Small intestine (tissue), 7 donors: Measurements from ENCODE around the gene BSG. TPM values are rescaled to one million over a fixed set of nuclear protein-coding genes. Genes with fewer than 3 reads are reported as not detected.

Source experiments
- DNase-seq, 2 donors: peaks; one replicate each; pipeline versions ENCODE4 v3.0.0 to v3.0.0-alpha.2; 2013
- FAIRE-seq: peaks from 2 replicates; lab custom pipeline; 2012; peaks lifted over from hg19 to GRCh38; lab: Jason Lieb, UNC
- H3K27ac ChIP-seq, 3 donors: one replicate each; pipeline ENCODE4 v1.5.1; 2013; ENCODE audit warnings: low read length in 2 of 3, mild to moderate bottlenecking in 2 of 3, control low read depth in 1 of 3, inconsistent platforms in 1 of 3, low read depth in 1 of 3, moderate library complexity in 1 of 3
- H3K27me3 ChIP-seq, 3 donors: one replicate each; pipeline ENCODE4 v1.6.1; 2013; ENCODE audit warnings: low read length in 3 of 3, inconsistent platforms in 1 of 3; ENCODE audit not compliant: control insufficient read depth in 3 of 3, insufficient read depth in 3 of 3
- H3K36me3 ChIP-seq, 3 donors: one replicate each; pipeline ENCODE4 v1.6.1; 2013; ENCODE audit warnings: low read length in 3 of 3, inconsistent platforms in 1 of 3, low read depth in 1 of 3, mild to moderate bottlenecking in 1 of 3, moderate library complexity in 1 of 3; ENCODE audit not compliant: control insufficient read depth in 3 of 3, insufficient read depth in 2 of 3
- H3K4me1 ChIP-seq, 3 donors: one replicate each; pipeline ENCODE4 v1.6.1; 2013; ENCODE audit warnings: low read length in 2 of 3, inconsistent platforms in 1 of 3, low read depth in 1 of 3, mild to moderate bottlenecking in 1 of 3, moderate library complexity in 1 of 3; ENCODE audit not compliant: control insufficient read depth in 3 of 3, insufficient read depth in 2 of 3
- H3K4me3 ChIP-seq, 3 donors: one replicate each; pipeline ENCODE4 v1.5.1; 2013; ENCODE audit warnings: low read length in 3 of 3, control low read depth in 1 of 3, inconsistent platforms in 1 of 3, low read depth in 1 of 3, mild to moderate bottlenecking in 1 of 3, moderate library complexity in 1 of 3
- H3K9me3 ChIP-seq, 2 donors: one replicate each; pipeline ENCODE4 v1.6.1; 2013; ENCODE audit warnings: low read depth in 1 of 2, low read length in 1 of 2; ENCODE audit not compliant: control insufficient read depth in 2 of 2, insufficient read depth in 1 of 2
- WGBS, 3 donors: extraction: QIAGEN DNeasy Blood & Tissue Kit; methylation state at CpG; one replicate each; pipeline ENCODE4 v1.1.7; 2013; 5-methylcytosine and 5-hydroxymethylcytosine counted together
- polyA plus RNA-seq, 4 donors: library from polyadenylated mRNA; stranded (reverse) in 3 of 4; unstranded in 1 of 4; fragments of 200-250 nt in 3 of 4; fragments of 120-200 nt in 1 of 4; gene quantifications; one replicate each; pipeline versions ENCODE4 v1.2.1 to v1.2.3, GENCODE V29; 2013
- donor health status: healthy with polysubstance abuse.
- donor health status: control.
- donor health status: control.
- donor health status: Bipolar disorder and iron deficiency.
- donor health status: healthy.

The BSG gene
- polyA plus RNA-seq, 4 donors: 208 to 454 (median 374) TPM

- no peaks in the 10 kb centered on the region for H3K9me3 ChIP-seq
- peak overlapping the region in 1 of 3 donors; percentile 48 for H3K4me3 ChIP-seq
- DNase-seq: no peak
- WGBS, 3 donors: 0 to 14% (median 9%) methylated on average over 7 to 41 of the region's 41 CpGs
- H3K36me3 ChIP-seq: no peaks in the 10 kb centered on the region
- H3K27ac ChIP-seq: no peak overlapping the region
- no peak for FAIRE-seq
- peaks cover 0 to 5% (median 0%) of the 10 kb centered on the region in 3 donors for H3K4me1 ChIP-seq
- peaks cover 4 to 69% (median 19%) of the 10 kb centered on the region in 3 donors for H3K27me3 ChIP-seq
Observed at GRCh38 chr19:590750-591098, 18.3 kb downstream of the BSG start.

- Histone ChIP-seq H3K36me3 (no peaks in the 10 kb centered on the region), H3K4me3 (no peak overlapping the region), H3K27me3 (peaks cover 4 to 66% (median 18%) of the 10 kb centered on the region in 3 donors), H3K27ac (no peak overlapping the region), H3K9me3 (no peaks in the 10 kb centered on the region), H3K4me1 (peaks cover 0 to 5% (median 0%) of the 10 kb centered on the region in 3 donors)
- WGBS, 3 donors: 35 to 38% (median 35%) methylated on average over 56 to 75 of the region's 75 CpGs
- DNase-seq (peak in 1 of 2 donors; percentile 66), FAIRE-seq (no peak)
Observed at GRCh38 chr19:591099-591958, 18.9 kb downstream of the BSG start.

GRCh38 chr19:592101-592500, 19.7 kb downstream of the BSG start:
- no peak for DNase-seq
- no peak overlapping the region for H3K4me3 ChIP-seq
- FAIRE-seq: no peak
- no peaks in the 10 kb centered on the region for H3K36me3 ChIP-seq
- H3K27ac ChIP-seq: no peak overlapping the region
- no peaks in the 10 kb centered on the region for H3K9me3 ChIP-seq
- 77 to 82% (median 80%) methylated on average over 16 to 19 of the region's 19 CpGs for WGBS, 3 donors
- peaks cover 0 to 5% (median 0%) of the 10 kb centered on the region in 3 donors for H3K4me1 ChIP-seq
- peaks cover 4 to 67% (median 18%) of the 10 kb centered on the region in 3 donors for H3K27me3 ChIP-seq

GRCh38 chr19:593055-593454, 20.7 kb downstream of the BSG start:
- WGBS, 3 donors: 61 to 77% (median 68%) methylated on average over 18 of the region's 18 CpGs
- H3K4me1 ChIP-seq: peaks cover 0 to 5% (median 0%) of the 10 kb centered on the region in 3 donors
- FAIRE-seq (no peak), DNase-seq (no peak)
- H3K4me3 ChIP-seq: no peak overlapping the region
- peaks cover 0 to 2% of the 10 kb centered on the region in 2 donors for H3K9me3 ChIP-seq
- H3K27me3 ChIP-seq: peaks cover 4 to 58% (median 18%) of the 10 kb centered on the region in 3 donors
- H3K36me3 ChIP-seq: no peaks in the 10 kb centered on the region
- H3K27ac ChIP-seq: no peak overlapping the region

- no peak for FAIRE-seq
- 39 to 56% (median 43%) methylated on average over 9 of the region's 9 CpGs for WGBS, 3 donors
- H3K9me3 ChIP-seq: peaks cover 0 to 2% of the 10 kb centered on the region in 2 donors
- H3K27ac ChIP-seq: no peak overlapping the region
- no peak for DNase-seq
- H3K4me1 ChIP-seq: peaks cover 0 to under 1% (median 0%) of the 10 kb centered on the region in 3 donors
- no peaks in the 10 kb centered on the region for H3K36me3 ChIP-seq
- H3K4me3 ChIP-seq: no peak overlapping the region
- peaks cover 4 to 54% (median 14%) of the 10 kb centered on the region in 3 donors for H3K27me3 ChIP-seq
Observed at GRCh38 chr19:593505-593904, 21.1 kb downstream of the BSG start.

GRCh38 chr19:594265-594870, 22.0 kb downstream of the BSG start:
- Histone ChIP-seq H3K4me3 (no peak overlapping the region), H3K4me1 (no peaks in the 10 kb centered on the region), H3K9me3 (peaks cover 0 to 2% of the 10 kb centered on the region in 2 donors), H3K27ac (no peak overlapping the region), H3K36me3 (no peaks in the 10 kb centered on the region), H3K27me3 (peaks cover 4 to 45% (median 6%) of the 10 kb centered on the region in 3 donors)
- DNase-seq (no peak), FAIRE-seq (no peak)
- 63 to 73% (median 64%) methylated on average over 21 to 24 of the region's 24 CpGs for WGBS, 3 donors

GRCh38 chr19:595326-596262, 23.2 kb downstream of the BSG start:
- FAIRE-seq (no peak), DNase-seq (no peak)
- H3K4me1 ChIP-seq: no peaks in the 10 kb centered on the region
- WGBS, 3 donors: 65 to 73% (median 66%) methylated on average over 42 of the region's 42 CpGs
- peaks cover 0 to 2% of the 10 kb centered on the region in 2 donors for H3K9me3 ChIP-seq
- H3K4me3 ChIP-seq: no peak overlapping the region
- no peaks in the 10 kb centered on the region for H3K36me3 ChIP-seq
- H3K27me3 ChIP-seq: peaks cover 4 to 44% (median 5%) of the 10 kb centered on the region in 3 donors
- H3K27ac ChIP-seq: no peak overlapping the region

GRCh38 chr19:596263-596655, 23.9 kb downstream of the BSG start:
- FAIRE-seq (no peak), DNase-seq (no peak)
- no peak overlapping the region for H3K27ac ChIP-seq
- H3K4me1 ChIP-seq: no peaks in the 10 kb centered on the region
- WGBS, 3 donors: 83 to 87% (median 84%) methylated on average over 16 of the region's 16 CpGs
- H3K27me3 ChIP-seq: peaks cover 0 to 41% (median 2%) of the 10 kb centered on the region in 3 donors
- no peak overlapping the region for H3K4me3 ChIP-seq
- H3K36me3 ChIP-seq: no peaks in the 10 kb centered on the region
- H3K9me3 ChIP-seq: peaks cover 0 to 2% of the 10 kb centered on the region in 2 donors
